Measurements from ENCODE around the gene SHBG. TPM values are rescaled to one million over a fixed set of nuclear protein-coding genes. Genes with fewer than 3 reads are reported as not detected.
A peak's percentile ranks its signal among the peaks of the same experiment; 100 is the strongest.
"Not testable (repeated sequence)": the region's sequence is repeated elsewhere in the genome, so short reads cannot be mapped to it uniquely, and the experiment has no call there.

SHBG gene
- total and polyA plus RNA-seq, 5 experiments from 2014 or later: not detected

DNA sequence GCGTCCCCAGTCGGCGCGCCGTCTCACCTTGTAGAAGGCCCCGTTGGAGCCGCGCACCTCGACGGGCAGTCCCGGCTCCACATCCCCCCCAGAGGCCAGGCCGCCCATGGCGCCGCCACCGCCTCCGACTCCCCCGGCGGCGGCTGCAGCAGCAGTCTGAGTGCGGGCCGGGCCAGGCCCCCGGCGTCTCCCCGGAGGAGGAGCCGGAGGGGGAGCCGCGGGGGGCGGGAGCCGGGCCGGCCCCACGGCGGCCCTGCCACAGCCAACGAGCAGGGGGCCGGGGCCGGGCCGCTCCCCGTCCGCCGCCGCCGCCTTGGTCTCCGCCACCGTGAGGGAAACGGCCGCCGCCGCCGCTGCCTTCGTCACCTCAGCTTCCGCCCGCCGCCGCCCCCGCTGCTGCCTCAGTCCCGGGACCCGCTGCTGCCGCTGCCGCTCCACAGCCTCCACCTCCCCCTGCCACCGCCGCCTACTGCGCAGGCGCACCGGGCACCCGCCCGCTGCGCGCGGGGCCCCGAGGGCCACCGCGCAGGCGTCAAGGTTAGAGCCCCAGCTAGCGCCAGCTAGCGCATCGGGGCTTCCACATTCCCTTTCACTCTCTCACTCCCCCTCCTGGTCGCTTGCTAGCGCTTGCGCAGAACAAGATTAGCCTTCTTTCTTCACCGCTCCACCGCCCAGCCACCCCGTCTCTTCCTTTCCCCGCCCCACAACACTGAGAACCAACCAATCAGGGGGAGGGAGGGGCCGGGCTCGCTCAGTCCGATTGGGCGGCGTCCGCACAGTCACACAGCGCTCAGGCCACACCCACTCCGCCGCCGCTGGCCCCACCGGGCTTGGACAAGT, 15.3 kb upstream of the SHBG start, which contains the start of gene FXR2:
FXR2 (minus strand) TSS at position 473 of the 840 bp plus-strand sequence; CDS start at position 108, 365 bp downstream.
- peak; percentile 96 to 100 (median 98) for DNase-seq
- no peaks in the 10 kb centered on the region for H3K27me3 Mint-ChIP-seq
- peaks cover 20 to 41% (median 37%) of the 10 kb centered on the region in 4 donors for H3K4me1 Mint-ChIP-seq
- POLR2A ChIA-PET: interaction anchor here (0.5 to 6.1 kb wide), 22 partner anchors 13 to 579 kb away, joined by 3 to 105 read pairs (median 5); partner anchors contain the start of genes ATP1B2, MPDU1, PHF23 and POLR2A
- peak within 1 kb of the TSS; percentile 82 to 99 (median 97) for H3K27ac Mint-ChIP-seq
- peak within 1 kb of the TSS; percentile 85 to 97 (median 92) for H3K4me3 Mint-ChIP-seq
- peak; percentile 83 to 85 for ATAC-seq
- H3K9me3 Mint-ChIP-seq: no peaks in the 10 kb centered on the region
- H3K36me3 Mint-ChIP-seq: peaks cover 0 to 10% (median 2%) of the 10 kb centered on the region in 3 donors

DNA sequence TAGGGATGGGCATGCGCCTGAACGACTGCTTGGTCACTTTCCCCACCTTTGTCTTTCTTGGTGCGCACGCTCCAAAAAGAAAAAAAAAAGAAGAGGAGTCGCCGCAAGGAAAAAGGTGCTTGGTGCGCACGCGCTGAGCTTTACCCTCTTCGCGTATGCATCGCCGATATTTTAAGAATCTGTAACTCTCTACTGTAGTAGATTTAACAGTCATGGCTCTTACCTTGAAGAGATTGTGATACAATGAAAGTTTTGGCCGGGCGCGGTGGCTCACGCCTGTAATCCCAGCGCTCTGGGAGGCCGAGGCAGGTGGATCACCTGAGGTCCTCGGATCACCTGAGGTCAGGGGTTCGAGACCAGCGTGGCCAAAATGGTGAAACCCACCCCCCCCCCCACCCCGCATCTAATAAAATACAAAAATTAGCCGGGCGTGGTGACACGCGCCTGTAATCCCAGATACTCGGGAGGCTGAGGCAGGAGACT, 14.6 kb upstream of the SHBG start:
- H3K27me3 Mint-ChIP-seq: no peaks in the 10 kb centered on the region
- H3K27ac Mint-ChIP-seq: peak overlapping the region; percentile 82 to 99 (median 97)
- H3K9me3 Mint-ChIP-seq: no peaks in the 10 kb centered on the region
- DNase-seq: no peak
- peaks cover 20 to 38% (median 35%) of the 10 kb centered on the region in 4 donors for H3K4me1 Mint-ChIP-seq
- ATAC-seq: peak; percentile 43 to 44
- H3K36me3 Mint-ChIP-seq: peaks cover 0 to 10% (median 2%) of the 10 kb centered on the region in 3 donors
- POLR2A ChIA-PET: interaction anchor here (0.6 to 6.1 kb wide), 21 partner anchors 12 to 580 kb away, joined by 3 to 105 read pairs (median 5); partner anchors contain the start of genes ATP1B2, MPDU1, PHF23 and POLR2A
- peak overlapping the region; percentile 85 to 96 (median 90) for H3K4me3 Mint-ChIP-seq

DNA sequence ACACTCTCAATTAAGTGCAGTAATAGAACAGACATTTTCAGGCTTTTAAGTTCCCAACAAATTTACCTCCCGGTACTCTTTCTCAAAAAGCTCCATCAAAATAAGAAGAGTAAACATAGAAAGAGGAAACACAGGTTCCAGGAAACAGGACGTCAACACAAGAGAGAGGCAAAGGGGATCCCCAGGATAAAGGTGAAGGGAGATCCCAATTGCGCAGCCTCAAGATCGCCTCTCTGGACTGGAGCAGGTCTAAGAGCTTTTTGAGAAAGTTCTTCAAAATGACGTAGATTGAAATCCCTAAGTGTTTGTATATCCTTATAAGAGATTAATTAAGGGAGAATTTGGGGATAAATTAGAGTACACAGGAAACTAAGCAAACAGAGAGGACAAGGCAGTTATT, 11.3 kb upstream of the SHBG start:
- Mint-ChIP-seq H3K27ac (no peak overlapping the region), H3K4me3 (no peak overlapping the region), H3K9me3 (no peaks in the 10 kb centered on the region), H3K4me1 (peaks cover 2 to 10% (median 5%) of the 10 kb centered on the region in 4 donors), H3K36me3 (no peaks in the 10 kb centered on the region), H3K27me3 (no peaks in the 10 kb centered on the region)
- POLR2A ChIA-PET: interaction anchor here (1.0 to 6.1 kb wide), 3 partner anchors 9 to 67 kb away, joined by 5 to 105 read pairs (median 52); partner anchors contain the start of genes SAT2, TP53 and WRAP53
- ATAC-seq: no peak
- DNase-seq: no peak

DNA sequence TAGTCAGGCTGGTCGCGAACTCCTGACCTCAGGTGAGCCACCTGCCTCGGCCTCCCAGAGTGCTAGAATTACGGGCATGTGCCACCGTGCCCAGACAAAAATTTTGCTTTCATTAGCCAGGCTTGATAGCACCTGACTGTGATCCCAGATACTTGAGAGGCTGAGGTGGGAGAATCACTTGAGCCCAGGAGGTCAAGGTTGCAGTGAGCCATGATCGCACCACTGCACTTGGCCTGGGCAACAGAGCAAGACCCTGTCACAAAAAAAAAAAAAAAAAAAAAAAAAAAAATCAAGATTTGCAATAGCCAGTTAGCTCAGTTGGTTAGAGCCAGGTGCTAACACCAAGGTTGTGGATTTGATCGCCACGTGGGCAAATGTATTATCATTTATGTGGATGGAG, 9.1 kb upstream of the SHBG start:
- DNase-seq: no peak
- H3K4me1 Mint-ChIP-seq: no peaks in the 10 kb centered on the region
- POLR2A ChIA-PET: interaction anchor here (0.6 to 2.8 kb wide), 4 partner anchors 11 to 374 kb away, joined by 3 to 16 read pairs (median 6); partner anchors contain the start of gene TP53
- H3K4me3 Mint-ChIP-seq: no peak overlapping the region
- ATAC-seq: no peak
- H3K36me3 Mint-ChIP-seq: peaks cover 0 to 2% (median 0%) of the 10 kb centered on the region in 3 donors
- H3K9me3 Mint-ChIP-seq: no peaks in the 10 kb centered on the region
- no peaks in the 10 kb centered on the region for H3K27me3 Mint-ChIP-seq
- no peak overlapping the region for H3K27ac Mint-ChIP-seq

DNA sequence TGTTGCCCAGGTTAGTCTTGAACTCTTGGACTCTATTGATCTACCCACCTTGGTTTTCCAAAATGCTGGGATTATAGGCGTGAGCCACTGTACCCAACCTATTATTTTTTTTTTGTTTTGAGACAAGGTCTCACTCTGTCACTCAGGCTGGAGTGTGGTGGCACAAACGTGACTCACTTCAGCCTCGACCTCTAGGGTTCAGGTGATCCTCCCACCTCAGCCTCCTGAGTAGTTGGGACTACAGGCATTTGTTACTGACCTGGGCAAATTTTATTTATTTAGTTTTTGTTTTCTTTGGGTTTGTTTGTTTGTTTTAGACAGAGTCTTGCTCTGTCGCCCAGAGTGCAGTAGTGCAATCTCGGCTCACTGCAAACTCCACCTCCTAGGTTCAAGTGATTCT, 6.3 kb upstream of the SHBG start:
- H3K4me1 Mint-ChIP-seq: peaks cover 5 to 18% (median 15%) of the 10 kb centered on the region in 4 donors
- DNase-seq (no peak), ATAC-seq (no peak)
- no peaks in the 10 kb centered on the region for H3K9me3 Mint-ChIP-seq
- POLR2A ChIA-PET: no interaction called here
- H3K27me3 Mint-ChIP-seq: no peaks in the 10 kb centered on the region
- H3K36me3 Mint-ChIP-seq: peaks cover 0 to 7% (median 2%) of the 10 kb centered on the region in 3 donors
- no peak overlapping the region for H3K27ac Mint-ChIP-seq
- no peak overlapping the region for H3K4me3 Mint-ChIP-seq

DNA sequence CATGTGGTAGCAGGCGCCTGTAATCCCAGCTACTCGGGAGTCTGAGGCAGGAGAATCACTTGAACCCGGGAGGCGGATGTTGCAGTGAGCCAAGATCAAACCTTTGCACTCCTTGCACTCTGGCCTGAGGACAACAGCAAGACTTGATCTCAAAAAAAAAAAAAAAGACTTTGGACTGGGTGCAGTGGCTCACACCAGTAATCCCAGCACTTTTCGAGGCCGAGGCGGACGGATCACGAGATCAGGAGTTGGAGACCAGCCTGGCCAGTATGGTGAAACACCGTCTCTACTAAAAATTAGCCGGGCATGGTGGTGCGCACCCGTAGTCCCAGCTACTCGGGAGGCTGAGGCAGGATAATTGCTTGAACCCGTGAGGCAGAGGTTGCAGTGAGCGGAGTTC, 4.2 kb upstream of the SHBG start:
- Mint-ChIP-seq H3K4me3 (peak overlapping the region in 3 of 10 donors; percentile 11 to 91 (median 16)), H3K4me1 (peaks cover 7 to 18% (median 16%) of the 10 kb centered on the region in 4 donors), H3K27ac (peak overlapping the region in 2 of 10 donors; percentile 79 to 96)
- H3K9me3 Mint-ChIP-seq, DNase-seq, H3K27me3 Mint-ChIP-seq, H3K36me3 Mint-ChIP-seq, ATAC-seq: not testable (repeated sequence)
- POLR2A ChIA-PET: interaction anchor here (0.7 to 3.4 kb wide), 3 partner anchors 10 to 60 kb away, joined by 3 to 83 read pairs (median 52); partner anchors contain the start of genes FXR2 and TP53

DNA sequence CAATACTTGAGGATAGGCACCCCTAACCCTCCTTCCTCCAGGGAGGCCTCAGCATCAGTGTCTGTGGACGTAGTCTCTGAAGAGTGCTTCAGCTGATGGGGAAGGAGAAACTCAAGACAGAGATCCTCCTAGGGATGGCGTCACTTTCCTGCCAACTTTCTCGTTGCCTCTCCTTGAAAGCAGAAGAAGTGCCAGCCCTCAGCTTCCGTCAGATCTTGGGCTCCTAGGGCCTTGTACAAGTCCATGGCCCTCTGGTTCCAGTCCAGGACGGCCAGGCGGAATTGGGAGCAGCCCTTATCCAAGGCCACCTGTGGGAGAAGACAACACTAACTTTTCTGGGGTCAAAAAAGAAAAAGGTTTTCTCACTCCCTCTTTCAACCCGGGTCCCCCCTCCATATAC, 3.6 kb upstream of the SHBG start:
- DNase-seq (no peak), ATAC-seq (no peak)
- Mint-ChIP-seq H3K27me3 (no peaks in the 10 kb centered on the region), H3K4me3 (peak overlapping the region; percentile 90 to 97 (median 94)), H3K9me3 (no peaks in the 10 kb centered on the region), H3K4me1 (peaks cover 7 to 18% (median 16%) of the 10 kb centered on the region in 4 donors), H3K27ac (peak overlapping the region in 9 of 10 donors; percentile 54 to 98 (median 92)), H3K36me3 (peaks cover 0 to 7% (median 2%) of the 10 kb centered on the region in 3 donors)
- POLR2A ChIA-PET: interaction anchor here (0.7 to 3.4 kb wide), 4 partner anchors 10 to 715 kb away, joined by 3 to 83 read pairs (median 28); partner anchors contain the start of genes FXR2 and TP53

DNA sequence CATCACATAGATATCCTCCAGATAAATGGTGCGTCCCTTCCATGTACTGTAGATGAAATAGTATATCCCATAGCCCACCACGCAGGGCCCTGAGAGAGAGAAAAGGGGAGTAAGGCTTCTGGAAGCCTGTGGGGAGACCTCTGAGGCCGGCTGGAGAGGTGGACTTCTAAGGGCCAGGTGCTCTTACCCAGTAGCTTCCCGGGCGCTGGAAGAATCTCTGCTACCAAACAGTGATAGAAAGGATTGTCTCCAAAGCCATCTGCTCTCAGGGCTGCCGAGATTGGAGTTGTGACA, 3.0 kb upstream of the SHBG start:
- POLR2A ChIA-PET: interaction anchor here (1.5 to 3.4 kb wide), 6 partner anchors 11 to 59 kb away, joined by 3 to 83 read pairs (median 9); partner anchors contain the start of genes ATP1B2, FXR2 and TP53
- H3K36me3 Mint-ChIP-seq: peaks cover 0 to 7% (median 2%) of the 10 kb centered on the region in 3 donors
- no peak for ATAC-seq
- H3K27me3 Mint-ChIP-seq: no peaks in the 10 kb centered on the region
- H3K27ac Mint-ChIP-seq: peak overlapping the region; percentile 79 to 98 (median 94)
- DNase-seq: no peak
- H3K4me3 Mint-ChIP-seq: peak overlapping the region; percentile 90 to 97 (median 94)
- H3K4me1 Mint-ChIP-seq: peaks cover 7 to 18% (median 16%) of the 10 kb centered on the region in 4 donors
- H3K9me3 Mint-ChIP-seq: no peaks in the 10 kb centered on the region

DNA sequence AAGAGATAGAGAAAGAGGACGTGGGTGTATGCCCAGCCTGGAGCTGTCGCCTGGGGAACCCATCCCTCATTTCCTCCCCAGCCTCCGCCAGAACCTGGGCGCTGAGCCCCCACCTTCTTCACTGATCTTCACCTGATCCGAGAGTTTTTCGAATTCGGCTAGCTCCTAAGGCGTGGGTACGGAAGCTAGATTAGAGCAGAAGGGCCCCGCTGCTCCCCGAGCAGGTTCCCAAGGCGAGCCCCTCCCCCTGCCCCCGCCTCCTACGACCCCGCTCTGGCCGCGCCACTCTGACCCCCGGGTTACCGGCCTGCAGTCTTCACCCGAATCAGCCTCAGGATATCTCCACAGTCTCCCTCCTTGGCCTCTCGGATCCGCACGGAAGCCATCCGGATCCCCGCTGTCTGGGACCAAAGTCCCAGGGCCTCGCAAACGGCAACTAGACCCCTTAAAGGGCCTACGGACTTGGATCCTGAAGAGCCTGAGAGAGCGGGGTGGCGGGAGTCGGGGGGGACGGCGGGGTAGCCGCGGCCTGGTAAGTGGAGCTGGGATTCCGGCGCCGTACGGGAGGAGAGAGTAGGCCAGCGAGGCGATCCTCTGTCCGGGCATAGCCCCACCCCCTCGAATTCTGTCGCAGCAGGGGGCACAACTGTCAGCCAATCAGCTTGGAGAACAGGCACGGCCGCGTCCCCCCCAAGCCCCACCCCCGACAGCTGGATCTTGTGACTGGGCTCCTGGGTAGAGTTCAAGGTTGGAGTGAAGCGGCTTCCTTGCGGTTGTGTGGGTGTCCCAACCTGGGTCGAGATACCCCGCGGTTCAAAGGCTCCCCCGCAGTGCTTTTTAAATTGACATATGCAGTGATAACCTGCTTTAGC, 2.4 kb upstream of the SHBG start, which contains the start of gene SAT2:
SAT2 (minus strand) TSS at position 572 of the 872 bp plus-strand sequence; CDS start at position 386, 186 bp downstream.
- Mint-ChIP-seq H3K9me3 (no peaks in the 10 kb centered on the region), H3K36me3 (peaks cover 0 to 7% (median 2%) of the 10 kb centered on the region in 3 donors), H3K4me3 (peak within 1 kb of the TSS; percentile 90 to 97 (median 94)), H3K27me3 (no peaks in the 10 kb centered on the region), H3K27ac (peak within 1 kb of the TSS; percentile 79 to 98 (median 94)), H3K4me1 (peaks cover 7 to 18% (median 16%) of the 10 kb centered on the region in 4 donors)
- POLR2A ChIA-PET: interaction anchor here (0.5 to 3.4 kb wide), 13 partner anchors 12 to 529 kb away, joined by 3 to 83 read pairs (median 5); partner anchors contain the start of genes ATP1B2, FXR2, MPDU1 and TP53
- ATAC-seq (peak; percentile 93 to 95), DNase-seq (peak; percentile 75 to 95 (median 80))

DNA sequence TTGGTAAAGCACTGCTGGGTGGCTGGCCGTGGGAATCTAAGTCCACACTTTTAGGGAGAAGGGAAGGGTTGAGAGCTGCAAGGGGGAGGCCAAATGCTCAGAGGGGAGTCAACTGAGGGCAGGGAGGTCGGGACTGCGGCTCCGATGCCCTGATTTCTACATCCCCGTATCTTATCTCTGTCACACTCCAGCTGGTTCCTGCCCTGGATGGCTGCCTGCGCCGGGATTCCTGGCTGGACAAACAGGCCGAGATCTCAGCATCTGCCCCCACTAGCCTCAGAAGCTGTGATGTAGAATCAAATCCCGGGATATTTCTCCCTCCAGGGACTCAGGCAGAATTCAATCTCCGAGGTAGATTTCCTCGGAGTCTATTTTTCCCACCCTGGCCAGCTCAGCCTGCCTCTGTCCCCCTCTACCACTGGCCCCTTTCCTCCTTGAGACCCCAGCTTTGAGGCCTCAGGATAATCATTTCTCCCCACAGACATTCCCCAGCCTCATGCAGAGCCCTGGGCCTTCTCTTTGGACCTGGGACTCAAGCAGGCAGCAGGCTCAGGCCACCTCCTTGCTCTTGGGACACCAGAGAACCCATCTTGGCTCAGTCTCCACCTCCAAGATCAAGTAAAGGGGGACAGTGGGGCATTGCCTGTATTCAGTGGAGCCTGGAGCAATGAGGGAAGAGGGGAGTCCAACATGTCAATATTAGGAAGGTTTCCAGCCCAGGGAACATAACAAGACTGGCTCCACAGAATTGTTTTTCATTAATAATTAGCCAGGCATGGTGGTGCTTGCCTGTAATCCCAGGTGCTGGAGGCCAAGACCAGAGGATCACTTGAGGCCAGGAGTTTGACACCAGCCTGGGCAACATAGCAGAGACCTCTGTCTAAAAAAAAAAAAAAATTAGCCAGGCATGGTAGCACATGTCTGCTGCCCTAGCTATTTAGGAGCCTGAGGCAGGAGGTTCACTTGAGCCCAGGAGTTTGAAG, 1.8 kb downstream of the SHBG start:
- Mint-ChIP-seq H3K36me3 (peaks cover 0 to under 1% (median 0%) of the 10 kb centered on the region in 3 donors), H3K27me3 (no peaks in the 10 kb centered on the region), H3K4me1 (peaks cover 5 to 11% (median 9%) of the 10 kb centered on the region in 4 donors), H3K9me3 (no peaks in the 10 kb centered on the region), H3K4me3 (peak overlapping the region in 2 of 10 donors; percentile 26 to 51), H3K27ac (peak overlapping the region in 1 of 10 donors; percentile 33)
- no peak for ATAC-seq
- DNase-seq: no peak
- POLR2A ChIA-PET: interaction anchor here (1.1 to 4.6 kb wide), 3 partner anchors 10 to 55 kb away, joined by 3 to 49 read pairs (median 4); partner anchors contain the start of genes ATP1B2, TP53 and WRAP53

Data from naive thymus-derived CD8-positive, alpha-beta T cell (primary cell).